ENCODE results near the gene ROR2.
"Not testable (repeated sequence)": the region's sequence is repeated elsewhere in the genome, so short reads cannot be mapped to it uniquely, and the experiment has no call there.

The ROR2 gene

GRCh38 chr9:91923145-91923544, 26.9 kb downstream of the ROR2 start:
- no peak for DNase-seq

DNA sequence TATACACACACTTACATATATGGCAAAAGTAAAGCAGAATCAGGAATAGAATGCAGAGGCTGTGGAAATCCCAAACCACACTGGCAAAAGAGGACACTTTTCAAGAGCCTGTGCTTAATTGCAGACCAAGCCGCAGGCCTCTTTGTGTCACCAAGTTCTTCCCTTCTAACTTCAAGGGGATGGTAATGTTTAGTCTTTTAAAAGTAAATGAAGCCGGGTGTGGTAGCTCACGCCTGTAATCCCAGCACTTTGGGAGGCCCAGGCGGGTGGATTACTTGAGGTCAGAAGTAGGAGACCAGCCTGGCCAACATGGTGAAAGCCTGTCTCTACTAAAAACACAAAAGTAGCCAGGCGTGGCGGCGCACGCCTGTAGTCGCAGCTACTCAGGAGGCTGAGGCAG, 28.7 kb downstream of the ROR2 start:
- DNase-seq, result no peak

- no peak for DNase-seq
Observed at GRCh38 chr9:91920630-91921350, 29.2 kb downstream of the ROR2 start.

- DNase-seq, result no peak
Observed at GRCh38 chr9:91919621-91920020, 30.4 kb downstream of the ROR2 start.

GRCh38 chr9:91917436-91917835, 32.6 kb downstream of the ROR2 start:
- DNase-seq, result no peak

DNA sequence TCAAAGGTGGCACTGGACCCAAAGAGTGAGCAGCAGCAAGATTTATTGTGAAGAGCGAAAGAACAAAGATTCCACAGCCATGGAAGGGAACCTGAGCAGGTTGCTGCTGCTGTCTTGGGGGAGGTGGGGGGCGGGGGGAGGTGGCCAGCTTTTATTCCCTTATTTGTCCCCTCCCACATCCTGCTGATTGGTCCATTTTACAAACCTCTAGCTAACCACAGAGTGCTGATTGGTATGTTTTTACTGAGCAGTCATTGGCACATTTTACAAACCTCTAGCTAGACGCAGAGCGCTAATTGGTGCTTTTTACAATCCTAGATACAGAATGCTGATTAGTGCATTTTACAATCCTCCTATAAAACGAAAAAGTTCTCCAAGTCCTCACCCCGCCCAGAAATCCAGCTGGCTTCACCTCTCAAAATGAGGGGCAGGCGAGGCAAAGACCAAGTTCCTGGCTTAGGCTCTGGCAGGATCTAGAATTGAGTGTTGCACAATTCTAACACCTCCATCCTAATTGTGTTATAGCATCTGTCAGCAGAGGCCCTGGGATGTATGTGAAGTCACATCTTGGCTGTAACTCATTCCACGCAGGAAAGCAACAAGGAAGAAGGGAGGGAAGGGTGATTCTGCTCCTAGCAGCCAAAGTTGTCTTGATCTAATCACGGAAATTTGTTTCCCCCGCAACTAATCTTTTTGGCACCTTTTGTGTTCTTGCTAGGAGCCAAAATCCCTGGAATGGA, 34.3 kb downstream of the ROR2 start:
- no peak for DNase-seq

DNA sequence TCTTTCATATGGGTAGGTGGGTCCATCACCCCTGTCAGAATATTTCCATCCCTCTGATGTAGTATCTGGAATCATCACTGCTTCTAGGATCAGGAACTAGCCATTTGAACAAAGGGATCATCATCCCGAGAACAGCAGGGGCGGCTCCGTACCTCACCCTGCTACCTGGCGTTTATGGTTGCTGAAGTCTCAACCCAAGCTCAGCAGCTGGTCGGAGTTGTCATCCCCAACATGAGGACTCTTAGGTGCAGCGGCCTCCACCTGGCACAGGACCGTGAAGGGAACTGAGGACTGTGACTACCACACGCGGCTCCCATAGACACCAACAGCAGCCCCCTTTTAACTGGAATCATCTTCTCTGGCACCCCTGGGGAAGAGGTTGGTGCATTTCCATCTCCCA, 35.1 kb downstream of the ROR2 start:
- no peak for DNase-seq

DNA sequence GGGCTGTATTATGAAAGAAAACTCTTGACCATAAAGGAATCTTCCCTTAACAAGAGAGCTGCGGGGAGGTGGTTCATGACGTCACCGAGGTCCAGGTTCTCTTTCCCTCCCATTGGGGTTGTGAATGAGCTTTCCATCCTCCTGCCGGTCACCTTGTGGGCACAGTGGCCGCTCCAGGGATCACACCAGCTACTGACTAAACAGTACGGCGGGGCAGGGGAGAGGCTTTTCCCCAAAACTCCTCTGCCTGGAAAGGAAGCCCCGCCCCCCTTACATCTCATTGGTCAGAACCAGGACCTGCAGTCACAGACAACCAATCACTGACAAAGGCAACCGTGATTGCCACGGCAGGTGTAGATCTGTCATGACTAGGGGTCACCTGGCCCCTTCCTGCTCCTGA, 35.6 kb downstream of the ROR2 start:
- no peak for DNase-seq

DNA sequence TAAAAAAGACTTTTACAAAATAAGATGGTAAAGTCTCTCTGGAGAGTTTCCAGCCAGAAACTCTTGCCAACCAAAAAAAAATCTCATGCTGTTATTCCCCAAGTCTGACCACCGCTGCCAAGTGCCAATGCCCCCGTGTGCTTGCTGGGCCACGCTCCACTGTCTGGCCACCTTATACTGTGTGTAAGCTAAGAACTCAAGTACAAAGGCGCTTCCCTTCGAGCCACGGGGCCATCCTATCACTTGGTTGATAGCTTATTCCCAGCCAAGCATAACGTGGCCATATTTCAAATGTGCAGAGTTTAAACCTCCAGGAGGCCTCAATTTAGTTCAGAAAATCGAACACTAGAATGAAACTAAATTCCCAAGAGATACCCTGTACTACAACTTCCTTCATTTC, 36.0 kb downstream of the ROR2 start:
- no peak for DNase-seq

GRCh38 chr9:91913096-91913495, 36.9 kb downstream of the ROR2 start:
- no peak for DNase-seq

DNA sequence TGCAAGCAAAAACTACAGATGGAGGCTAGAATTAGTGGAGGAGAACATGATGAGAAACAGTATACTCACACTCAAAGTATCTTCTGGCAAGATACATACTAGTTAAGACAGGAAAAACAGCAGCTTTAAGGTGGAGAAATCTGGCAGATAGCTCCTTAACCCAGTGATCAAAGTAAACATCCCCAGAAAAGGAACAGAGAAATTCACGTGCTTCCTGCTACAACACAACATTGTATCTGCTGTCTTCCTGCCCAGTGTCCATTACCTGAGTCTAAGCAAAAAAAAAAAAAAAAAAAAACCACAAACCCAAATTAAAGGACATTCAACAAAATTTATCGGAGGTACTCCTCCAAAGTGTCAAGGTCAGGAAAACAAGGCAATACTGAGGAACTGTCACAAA, 38.4 kb downstream of the ROR2 start:
- no peak for DNase-seq

- DNase-seq, result not testable (repeated sequence)
Observed at GRCh38 chr9:91909256-91909655, 40.8 kb downstream of the ROR2 start.

DNA sequence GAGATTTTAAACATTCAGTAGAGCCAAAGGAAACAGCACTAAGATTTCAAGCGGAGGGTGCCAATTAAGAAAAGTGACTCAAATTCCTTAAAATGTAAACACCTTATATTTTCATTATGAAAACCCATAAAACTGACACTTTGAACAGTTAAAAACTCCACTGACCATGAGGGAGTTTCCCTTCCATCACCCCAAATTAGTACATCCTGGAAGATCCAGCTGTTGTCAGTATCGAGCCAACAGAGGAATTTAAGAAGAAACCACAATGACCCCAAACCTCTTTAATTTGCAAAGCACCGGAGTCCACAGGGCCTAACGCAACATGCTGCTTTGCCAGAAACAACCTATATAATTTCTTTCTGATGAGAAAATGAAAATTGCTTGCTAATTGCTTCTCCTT, 41.3 kb downstream of the ROR2 start:
- no peak for DNase-seq

DNA sequence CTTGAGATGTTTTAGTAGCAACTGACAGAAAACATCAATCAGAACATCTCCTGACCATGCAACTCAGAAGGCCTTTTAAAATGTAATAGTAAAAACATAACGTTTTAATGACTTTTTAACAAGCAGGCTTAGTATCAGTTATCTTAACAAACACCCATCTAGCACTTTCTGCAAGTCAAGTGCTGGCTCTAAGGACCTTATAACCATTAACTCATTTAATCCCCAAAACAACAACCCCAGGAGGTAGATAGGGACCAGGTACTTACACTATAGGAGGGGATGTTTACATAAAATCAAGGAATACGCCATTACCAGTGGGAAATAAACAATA, 41.8 kb downstream of the ROR2 start:
- no peak for DNase-seq

DNA sequence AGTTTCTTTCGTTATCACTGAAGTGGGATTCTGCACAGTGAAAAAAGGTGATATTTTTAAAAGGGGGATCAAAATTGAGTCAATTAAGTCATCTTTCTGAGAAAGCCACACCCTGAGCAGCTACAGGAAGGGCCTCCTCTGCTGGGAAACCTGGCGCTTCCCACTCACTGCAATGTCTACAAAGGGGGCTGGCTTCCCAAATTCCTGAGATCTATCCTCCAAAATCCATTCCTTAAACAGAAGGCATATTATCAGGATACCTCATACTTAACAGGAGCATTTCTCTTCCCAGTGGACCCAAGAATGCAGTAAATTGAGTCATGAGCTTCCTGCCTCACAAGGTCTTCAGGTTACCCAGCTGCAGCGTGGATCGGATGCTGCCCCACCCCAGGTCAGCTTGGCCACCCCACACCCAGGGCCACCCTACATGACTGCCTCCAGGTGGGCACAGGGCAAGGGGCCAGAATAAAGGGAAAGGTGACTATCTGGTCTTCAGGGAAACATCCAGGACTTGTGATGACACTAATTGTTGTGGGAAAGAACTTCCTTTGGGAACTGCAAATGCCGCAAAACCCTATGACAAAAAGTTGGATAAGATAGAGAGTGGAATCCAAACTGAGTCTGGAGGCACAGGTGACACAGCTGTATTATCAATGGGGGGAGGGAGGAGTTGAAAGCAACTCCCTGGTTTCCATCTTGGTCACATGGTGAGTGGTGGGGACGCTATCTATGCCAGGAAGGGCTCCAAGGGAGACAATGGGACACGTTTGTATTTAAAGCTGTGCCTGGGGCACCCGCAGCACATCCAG, 42.3 kb downstream of the ROR2 start:
- DNase-seq, result no peak

DNA sequence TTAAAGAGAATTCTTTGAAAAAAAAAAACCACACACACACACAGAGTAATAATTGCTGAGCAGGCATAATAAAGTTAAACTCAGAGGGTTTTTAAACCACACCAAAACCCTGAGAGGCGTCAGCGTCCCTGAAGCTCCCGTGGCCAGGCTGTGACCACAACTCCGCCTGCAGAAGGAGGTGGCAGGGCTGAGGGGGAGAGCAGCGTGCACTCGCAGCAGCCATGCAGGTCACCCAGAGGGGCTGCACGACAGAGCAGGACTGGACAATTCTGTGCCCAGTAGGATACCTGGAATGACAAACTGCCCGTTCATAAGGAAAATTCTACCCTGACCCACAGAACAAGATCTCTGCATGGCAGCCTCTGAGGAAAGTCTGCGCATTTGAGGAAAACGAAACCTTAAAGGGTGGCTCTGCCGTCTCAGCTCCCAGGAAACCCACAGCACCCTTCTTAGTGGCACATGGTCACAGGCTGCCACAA, 44.0 kb downstream of the ROR2 start:
- DNase-seq, result no peak

- DNase-seq, result no peak
Observed at GRCh38 chr9:91905237-91905650, 44.8 kb downstream of the ROR2 start.

DNA sequence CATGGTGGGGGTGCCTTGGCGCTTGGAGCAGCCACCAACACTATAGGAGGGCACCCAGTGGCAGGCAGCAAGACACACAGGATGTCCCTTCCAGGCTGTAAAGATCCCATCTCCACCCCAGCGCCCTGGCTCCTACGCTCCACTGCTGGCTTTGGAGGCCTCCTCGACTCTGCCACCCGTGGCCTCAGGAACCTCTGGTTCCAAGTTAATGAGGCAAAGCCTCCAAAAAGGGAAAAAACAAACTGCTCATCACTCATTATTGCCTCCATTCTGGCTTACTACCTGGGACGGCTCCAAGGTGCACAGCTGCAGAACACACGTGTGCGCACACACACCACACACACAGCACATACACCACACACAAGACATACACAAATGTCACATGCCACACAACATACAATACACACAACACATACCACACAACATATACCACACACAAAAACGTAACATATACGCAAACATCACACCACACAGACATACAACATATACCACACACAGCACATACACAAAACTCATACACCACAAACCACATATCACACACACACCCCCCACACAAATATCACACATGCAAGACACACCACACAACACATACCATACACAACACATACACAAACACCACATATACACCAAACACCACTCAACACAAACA, 45.3 kb downstream of the ROR2 start:
- no peak for DNase-seq

DNA sequence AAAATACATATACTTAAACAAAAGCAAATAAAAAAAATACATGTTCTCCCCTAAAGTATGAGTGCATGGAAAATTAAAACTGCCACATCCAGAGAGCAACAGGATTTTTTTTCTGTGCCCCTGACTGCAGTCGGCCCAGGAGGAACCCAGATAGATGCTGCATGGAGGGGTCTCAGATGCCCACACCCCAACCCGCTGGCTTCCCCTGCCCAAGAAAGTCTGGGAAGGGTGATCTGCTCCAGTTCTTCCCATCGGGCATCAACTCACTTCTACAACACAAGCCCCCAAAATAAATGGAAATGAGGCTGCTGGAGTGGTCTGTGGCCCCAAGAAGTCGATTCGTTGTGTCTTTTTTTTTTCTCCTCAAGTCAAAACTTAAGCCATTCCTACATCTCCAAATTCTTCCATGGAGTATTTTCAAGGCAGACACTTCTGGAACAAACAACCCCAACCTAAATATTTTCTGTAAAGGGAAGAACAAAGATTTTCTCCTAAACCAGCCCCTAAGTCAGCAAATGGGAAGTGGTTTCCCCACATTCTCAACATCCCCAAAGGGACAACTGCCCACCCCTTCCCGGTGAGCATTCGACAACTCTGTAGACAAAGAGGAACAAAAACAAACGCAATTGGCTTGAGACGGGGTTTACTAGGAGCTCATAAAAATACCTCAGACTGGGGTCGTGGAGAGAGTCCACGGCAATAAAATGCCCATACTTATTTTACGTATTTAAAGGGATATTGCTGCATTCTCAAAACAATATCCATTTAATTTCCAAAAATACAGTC, 46.7 kb downstream of the ROR2 start:
- no peak for DNase-seq

GRCh38 chr9:91902475-91903125, 47.4 kb downstream of the ROR2 start:
- no peak for DNase-seq

DNA sequence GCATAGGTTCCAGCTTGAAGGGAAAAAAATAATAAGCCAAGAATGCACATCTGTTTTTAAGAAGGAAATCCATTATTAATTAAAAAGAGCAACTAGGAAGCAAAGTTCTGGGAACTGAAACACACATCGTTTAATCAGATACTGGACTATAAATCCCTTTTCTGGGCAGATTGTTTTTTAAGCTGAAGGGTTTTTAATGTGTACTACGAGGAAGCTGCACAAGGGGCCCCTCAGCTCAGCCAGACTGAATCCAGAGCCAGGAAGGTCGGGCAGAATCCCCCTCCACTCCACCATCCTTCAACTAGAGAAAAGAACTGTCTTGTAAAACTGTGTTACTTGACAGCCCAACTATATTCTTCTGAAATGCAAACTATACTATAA, 49.2 kb downstream of the ROR2 start:
- no peak for DNase-seq
